ENCODE measurements around the gene CHST8. TPM values are rescaled to one million over a fixed set of nuclear protein-coding genes. Genes with fewer than 3 reads are reported as not detected.
"Not testable (repeated sequence)": the region's sequence is repeated elsewhere in the genome, so short reads cannot be mapped to it uniquely, and the experiment has no call there.

Gene CHST8
- polyA plus RNA-seq, 3 donors: not detected

- no peak for TF ChIP-seq CTCF (IDR thresholded peaks at IDR 0.05)
- H3K9me3 Mint-ChIP-seq: peaks cover 0 to 3% (median 0%) of the 10 kb centered on the region in 7 donors
- Histone ChIP-seq H2AFZ (ENCODE audit: insufficient read depth, low read depth, low read length, poor library complexity, severe bottlenecking) (no peak overlapping the region), H3K4me3 (replicated peaks in 1 of 3; ENCODE audit: low read depth in 2 of 3, low read length in 3 of 3) (no peak overlapping the region), H4K20me1 (ENCODE audit: insufficient read depth, low read length) (no peaks in the 10 kb centered on the region), H3K27me3 (ENCODE audit: control insufficient read depth in 2 of 2, insufficient read depth in 2 of 2, low read length in 2 of 2) (no peaks in the 10 kb centered on the region), H3K79me2 (ENCODE audit: insufficient read depth, low read length) (no peaks in the 10 kb centered on the region), H3K36me3 (replicated peaks in 1 of 2; ENCODE audit: control insufficient read depth in 1 of 2, insufficient read depth in 2 of 2, low read length in 2 of 2) (peaks cover 24 to 39% of the 10 kb centered on the region in 2 donors), H3K27ac (ENCODE audit: low read depth in 1 of 2, low read length in 2 of 2) (peak overlapping the region; percentile 76 to 82), H3K4me1 (ENCODE audit: control insufficient read depth in 1 of 2, insufficient read depth in 2 of 2, low read length in 2 of 2) (peaks cover 51 to 55% of the 10 kb centered on the region in 2 donors), H3K9ac (ENCODE audit: insufficient read depth, low read length, poor library complexity, severe bottlenecking) (no peak overlapping the region), H3K4me2 (replicated peaks; ENCODE audit: extremely low read depth, low read length, poor library complexity, severe bottlenecking) (no peak overlapping the region), H3K9me3 (replicated peaks in 1 of 2; ENCODE audit: control insufficient read depth in 1 of 2, insufficient read depth in 1 of 2, low read length in 2 of 2) (no peaks in the 10 kb centered on the region)
- peaks cover 47% of the 10 kb centered on the region for H3K4me1 Mint-ChIP-seq
- whole genome bisulfite sequencing (ENCODE audit: insufficient coverage): 64% methylated on average over 6 of the region's 15 CpGs
- peaks cover 28 to 46% of the 10 kb centered on the region in 2 donors for H3K36me3 Mint-ChIP-seq
- H3K27me3 Mint-ChIP-seq (ENCODE audit: low read depth in 3 of 3): peaks cover 0 to 2% (median 0%) of the 10 kb centered on the region in 3 donors
- H3K4me3 Mint-ChIP-seq: no peak overlapping the region
- DNase-seq: peak; percentile 34 to 52 (median 41)
- intact Hi-C loops (cut with micrococcal nuclease): no loop called here
- peak overlapping the region; percentile 61 to 93 (median 81) for H3K27ac Mint-ChIP-seq
Measured at GRCh38 chr19:33815380-33816340, 193.9 kb downstream of the CHST8 start.

- no peak for TF ChIP-seq CTCF (IDR thresholded peaks at IDR 0.05)
- Histone ChIP-seq H3K4me2 (replicated peaks; ENCODE audit: extremely low read depth, low read length, poor library complexity, severe bottlenecking) (no peak overlapping the region), H3K27me3 (ENCODE audit: control insufficient read depth in 2 of 2, insufficient read depth in 2 of 2, low read length in 2 of 2) (no peaks in the 10 kb centered on the region), H2AFZ (ENCODE audit: insufficient read depth, low read depth, low read length, poor library complexity, severe bottlenecking) (no peak overlapping the region), H3K9me3 (replicated peaks in 1 of 2; ENCODE audit: control insufficient read depth in 1 of 2, insufficient read depth in 1 of 2, low read length in 2 of 2) (no peaks in the 10 kb centered on the region), H3K4me1 (ENCODE audit: control insufficient read depth in 1 of 2, insufficient read depth in 2 of 2, low read length in 2 of 2) (peaks cover 61 to 70% of the 10 kb centered on the region in 2 donors), H4K20me1 (ENCODE audit: insufficient read depth, low read length) (no peaks in the 10 kb centered on the region), H3K79me2 (ENCODE audit: insufficient read depth, low read length) (no peaks in the 10 kb centered on the region), H3K4me3 (replicated peaks in 1 of 3; ENCODE audit: low read depth in 2 of 3, low read length in 3 of 3) (peak overlapping the region in 1 of 3 experiments; percentile 84), H3K36me3 (replicated peaks in 1 of 2; ENCODE audit: control insufficient read depth in 1 of 2, insufficient read depth in 2 of 2, low read length in 2 of 2) (peaks cover 3 to 12% of the 10 kb centered on the region in 2 donors), H3K9ac (ENCODE audit: insufficient read depth, low read length, poor library complexity, severe bottlenecking) (no peak overlapping the region), H3K27ac (ENCODE audit: low read depth in 1 of 2, low read length in 2 of 2) (peak overlapping the region; percentile 91 to 96)
- Mint-ChIP-seq H3K4me1 (peaks cover 56% of the 10 kb centered on the region), H3K9me3 (peaks cover 0 to 3% (median 0%) of the 10 kb centered on the region in 7 donors), H3K4me3 (peak overlapping the region in 1 of 2 donors; percentile 3), H3K27ac (peak overlapping the region; percentile 95 to 97 (median 96)), H3K27me3 (ENCODE audit: low read depth in 3 of 3) (no peaks in the 10 kb centered on the region), H3K36me3 (peaks cover 8 to 18% of the 10 kb centered on the region in 2 donors)
- intact Hi-C loops (cut with micrococcal nuclease): no loop called here
- WGBS (ENCODE audit: insufficient coverage): 91% methylated on average over 1 of the region's 4 CpGs
- no peak for DNase-seq
Measured at GRCh38 chr19:33818411-33818810, 196.7 kb downstream of the CHST8 start.

GRCh38 chr19:33819078-33819477, 197.3 kb downstream of the CHST8 start:
- H3K9me3 Mint-ChIP-seq; intact Hi-C loops (cut with micrococcal nuclease): not testable (repeated sequence)
- peak overlapping the region; percentile 86 for H3K4me2 ChIP-seq (replicated peaks; ENCODE audit: extremely low read depth, low read length, poor library complexity, severe bottlenecking)

More at GRCh38 chr19:33819078-33819477, 197.3 kb downstream of the CHST8 start:
- H3K27ac Mint-ChIP-seq: peak overlapping the region; percentile 95 to 97 (median 96)
- not testable (repeated sequence) for H3K27me3 ChIP-seq (ENCODE audit: control insufficient read depth in 2 of 2, insufficient read depth in 2 of 2, low read length in 2 of 2); H3K9me3 ChIP-seq (replicated peaks in 1 of 2; ENCODE audit: control insufficient read depth in 1 of 2, insufficient read depth in 1 of 2, low read length in 2 of 2); H3K36me3 ChIP-seq (replicated peaks in 1 of 2; ENCODE audit: control insufficient read depth in 1 of 2, insufficient read depth in 2 of 2, low read length in 2 of 2); H3K79me2 ChIP-seq (ENCODE audit: insufficient read depth, low read length); H4K20me1 ChIP-seq (ENCODE audit: insufficient read depth, low read length); H3K27me3 Mint-ChIP-seq (ENCODE audit: low read depth in 3 of 3)
- peak overlapping the region; percentile 82 for H3K9ac ChIP-seq (ENCODE audit: insufficient read depth, low read length, poor library complexity, severe bottlenecking)
- WGBS (ENCODE audit: insufficient coverage): 44% methylated on average over 5 of the region's 7 CpGs
- H3K4me3 Mint-ChIP-seq: peak overlapping the region; percentile 67 to 68
- peak overlapping the region in 1 of 3 experiments; percentile 84 for H3K4me3 ChIP-seq (replicated peaks in 1 of 3; ENCODE audit: low read depth in 2 of 3, low read length in 3 of 3)
- peaks cover 3 to 12% of the 10 kb centered on the region in 2 donors for H3K36me3 Mint-ChIP-seq
- peak in 1 of 3 donors; percentile 16 for DNase-seq
- peaks cover 56% of the 10 kb centered on the region for H3K4me1 Mint-ChIP-seq
- H2AFZ ChIP-seq (ENCODE audit: insufficient read depth, low read depth, low read length, poor library complexity, severe bottlenecking): peak overlapping the region; percentile 92
- H3K27ac ChIP-seq (ENCODE audit: low read depth in 1 of 2, low read length in 2 of 2): peak overlapping the region; percentile 91 to 96
- peaks cover 61 to 70% of the 10 kb centered on the region in 2 donors for H3K4me1 ChIP-seq (ENCODE audit: control insufficient read depth in 1 of 2, insufficient read depth in 2 of 2, low read length in 2 of 2)

All from CD14-positive monocyte (primary cell).